ENCODE results near the gene RBMS3.

DNA sequence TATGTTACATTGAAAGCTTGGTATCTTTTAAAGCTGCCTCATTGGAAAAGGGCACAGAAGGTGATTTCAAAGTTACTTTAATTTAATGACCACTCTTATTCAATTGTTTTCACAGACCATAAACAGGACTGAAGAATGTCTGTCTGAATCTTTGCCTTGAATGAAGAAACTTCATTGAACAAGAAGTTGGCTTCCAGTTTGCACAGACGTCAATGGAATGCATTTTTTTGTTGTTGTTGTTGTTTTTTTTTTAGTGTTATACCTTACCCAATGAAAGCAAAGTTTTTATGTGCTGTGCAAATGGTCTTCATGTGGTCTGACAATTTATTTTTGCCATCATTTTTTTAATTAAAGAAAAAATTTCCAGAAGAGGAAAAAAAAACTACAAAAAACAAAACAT, 722.9 kb downstream of the RBMS3 start:
- no peak for TF ChIP-seq POLR2A (IDR thresholded peaks at IDR 0.05)
- TF ChIP-seq, protein P1, sequence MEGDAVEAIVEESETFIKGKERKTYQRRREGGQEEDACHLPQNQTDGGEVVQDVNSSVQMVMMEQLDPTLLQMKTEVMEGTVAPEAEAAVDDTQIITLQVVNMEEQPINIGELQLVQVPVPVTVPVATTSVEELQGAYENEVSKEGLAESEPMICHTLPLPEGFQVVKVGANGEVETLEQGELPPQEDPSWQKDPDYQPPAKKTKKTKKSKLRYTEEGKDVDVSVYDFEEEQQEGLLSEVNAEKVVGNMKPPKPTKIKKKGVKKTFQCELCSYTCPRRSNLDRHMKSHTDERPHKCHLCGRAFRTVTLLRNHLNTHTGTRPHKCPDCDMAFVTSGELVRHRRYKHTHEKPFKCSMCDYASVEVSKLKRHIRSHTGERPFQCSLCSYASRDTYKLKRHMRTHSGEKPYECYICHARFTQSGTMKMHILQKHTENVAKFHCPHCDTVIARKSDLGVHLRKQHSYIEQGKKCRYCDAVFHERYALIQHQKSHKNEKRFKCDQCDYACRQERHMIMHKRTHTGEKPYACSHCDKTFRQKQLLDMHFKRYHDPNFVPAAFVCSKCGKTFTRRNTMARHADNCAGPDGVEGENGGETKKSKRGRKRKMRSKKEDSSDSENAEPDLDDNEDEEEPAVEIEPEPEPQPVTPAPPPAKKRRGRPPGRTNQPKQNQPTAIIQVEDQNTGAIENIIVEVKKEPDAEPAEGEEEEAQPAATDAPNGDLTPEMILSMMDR (IDR thresholded peaks at IDR 0.05), result no peak
- TF ChIP-seq EP300 (IDR thresholded peaks at IDR 0.05), result no peak
- no peak for TF ChIP-seq POLR2AphosphoS5 (IDR thresholded peaks at IDR 0.05)
